Hematopoietic multipotent progenitor cell (in vitro differentiated cells): Measurements from ENCODE around the gene NVL. TPM values are rescaled to one million over a fixed set of nuclear protein-coding genes. Genes with fewer than 3 reads are reported as not detected.
A peak's percentile ranks its signal among the peaks of the same experiment; 100 is the strongest.
"Not testable (repeated sequence)": the region's sequence is repeated elsewhere in the genome, so short reads cannot be mapped to it uniquely, and the experiment has no call there.

Experiments
- DNase-seq, 3 donors: peaks; one replicate each; pipeline ENCODE4 v3.0.0-alpha.2; 2011 to 2015; ENCODE audit warnings: low read depth in 2 of 3, low spot score in 2 of 3
- total RNA-seq: library from RNA; depleted of rRNA; stranded (reverse); fragments of >200 nt; gene quantifications from one replicate; pipeline ENCODE4 v1.2.3, GENCODE V29; 2012

Gene NVL
- 10.2 TPM for total RNA-seq

DNA sequence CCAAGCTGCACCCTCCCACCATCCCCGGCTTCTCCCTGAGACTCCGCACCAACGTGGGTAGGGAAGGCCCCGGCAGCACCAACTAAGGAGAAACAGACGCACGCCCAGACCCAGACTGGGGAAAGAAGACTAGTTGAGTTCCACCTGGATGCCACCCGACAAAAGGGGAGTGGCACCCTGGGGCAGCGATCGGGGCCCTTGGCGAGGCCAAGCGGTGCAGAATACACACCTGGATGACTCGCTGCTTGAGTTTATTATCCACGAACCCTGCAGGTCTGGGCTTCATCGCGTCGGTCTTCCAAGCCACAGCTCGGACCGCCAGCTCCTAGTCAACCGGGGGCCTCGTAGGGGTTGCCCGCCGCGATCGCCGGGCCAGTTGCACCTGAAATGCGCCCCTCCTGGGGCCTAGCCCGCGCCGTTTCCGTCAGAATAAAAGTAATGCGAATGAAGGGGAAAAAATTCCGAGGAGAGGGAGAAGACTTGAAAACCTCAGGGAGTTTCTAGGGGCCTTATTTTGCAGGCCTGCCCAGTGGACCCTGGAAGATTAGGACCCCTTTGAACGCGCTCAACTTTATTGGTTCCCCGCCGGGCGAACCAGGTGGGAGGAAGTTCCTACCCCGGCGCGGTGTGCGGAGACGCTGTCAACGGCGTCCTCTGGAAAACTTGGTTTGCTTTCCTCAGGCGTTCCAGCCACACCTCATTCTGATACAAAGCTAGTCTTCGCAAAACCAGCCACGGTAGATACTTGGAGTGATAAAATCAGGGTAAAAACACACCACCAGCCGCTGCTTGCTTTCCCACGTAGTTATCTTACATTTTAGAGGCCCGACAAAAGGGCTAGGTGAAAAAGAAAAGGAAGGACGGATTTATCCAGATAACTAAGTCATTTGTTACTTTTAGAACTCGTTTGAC, at the start of gene NVL:
Gene NVL, minus strand, starts transcription at position 331 of the 912 bp plus-strand sequence. Its CDS starts 45 bp downstream, at position 286.
- DNase-seq, result peak; percentile 65 to 91 (median 86)

DNA sequence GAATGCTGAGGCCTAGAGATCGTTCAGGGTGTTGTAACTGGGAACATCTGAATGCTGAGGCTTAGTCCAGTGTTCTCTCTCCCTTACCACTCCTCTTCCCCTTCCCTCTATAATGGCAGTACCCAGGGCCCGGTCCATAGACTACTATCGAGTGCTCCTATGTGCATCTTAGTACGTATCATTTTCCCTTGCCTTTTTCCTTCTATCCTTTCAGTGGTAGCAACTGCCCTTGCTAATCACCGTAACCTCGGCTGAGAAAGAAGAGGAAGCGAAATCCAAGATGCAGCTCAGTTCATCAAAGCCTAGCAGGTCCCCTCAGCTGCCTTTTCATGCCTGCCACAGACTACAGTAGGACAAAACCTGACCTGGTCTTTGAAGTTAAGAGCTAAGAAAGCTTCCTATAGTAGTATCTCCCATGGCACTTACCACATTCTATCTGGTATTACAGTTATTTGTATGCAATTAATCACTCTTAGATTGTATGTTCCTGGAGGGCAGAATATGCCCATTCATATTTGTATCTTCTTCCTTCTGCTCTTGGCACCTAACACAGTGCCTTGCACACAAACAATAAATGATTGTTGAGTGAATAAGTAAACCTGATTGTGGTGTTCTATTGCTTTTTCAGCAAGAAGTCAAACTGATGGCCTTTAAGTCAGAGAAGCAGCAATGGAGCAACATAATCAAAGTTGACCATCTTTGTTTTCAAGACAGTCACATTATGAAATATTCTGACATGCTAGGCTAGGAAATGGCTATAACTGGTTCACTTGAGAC, 49.1 kb upstream of the NVL start:
- peak in 1 of 3 donors; percentile 9 for DNase-seq

DNA sequence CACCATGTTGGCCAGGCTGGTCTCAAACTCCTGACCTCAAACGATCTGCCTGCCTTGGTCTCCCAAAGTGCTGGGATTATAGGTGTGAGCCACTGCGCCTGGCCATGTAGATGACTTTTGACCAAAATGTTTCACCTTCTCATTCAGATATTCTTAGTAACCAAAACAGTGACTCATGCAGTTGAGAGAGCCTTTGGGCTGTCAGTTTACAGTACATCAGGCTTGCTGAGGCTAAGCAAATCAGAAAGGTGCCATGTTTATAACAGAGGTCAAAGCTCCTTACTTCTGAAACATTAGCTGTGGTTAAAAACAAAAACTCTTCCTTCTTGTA, 47.7 kb upstream of the NVL start:
- no peak for DNase-seq

DNA sequence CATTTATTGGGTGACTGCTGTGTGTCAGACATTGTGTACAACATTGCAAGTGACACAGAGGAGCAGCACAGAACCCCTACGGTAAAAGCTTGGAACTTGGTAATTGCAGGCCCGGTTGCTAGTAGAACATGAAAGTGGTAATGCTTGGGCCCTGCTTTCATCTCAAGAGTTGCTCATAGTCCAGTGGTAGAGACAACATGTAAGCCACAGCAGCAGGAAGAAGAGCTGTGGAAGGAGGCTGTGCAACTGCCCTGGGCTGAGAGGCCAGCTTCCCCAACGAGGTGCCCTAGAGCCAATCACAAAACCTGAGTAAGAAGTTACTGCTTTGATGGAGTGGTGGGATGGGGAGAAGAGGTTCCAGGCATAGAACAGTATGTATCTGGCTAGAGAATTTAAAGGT, 45.1 kb upstream of the NVL start:
- DNase-seq, result no peak

DNA sequence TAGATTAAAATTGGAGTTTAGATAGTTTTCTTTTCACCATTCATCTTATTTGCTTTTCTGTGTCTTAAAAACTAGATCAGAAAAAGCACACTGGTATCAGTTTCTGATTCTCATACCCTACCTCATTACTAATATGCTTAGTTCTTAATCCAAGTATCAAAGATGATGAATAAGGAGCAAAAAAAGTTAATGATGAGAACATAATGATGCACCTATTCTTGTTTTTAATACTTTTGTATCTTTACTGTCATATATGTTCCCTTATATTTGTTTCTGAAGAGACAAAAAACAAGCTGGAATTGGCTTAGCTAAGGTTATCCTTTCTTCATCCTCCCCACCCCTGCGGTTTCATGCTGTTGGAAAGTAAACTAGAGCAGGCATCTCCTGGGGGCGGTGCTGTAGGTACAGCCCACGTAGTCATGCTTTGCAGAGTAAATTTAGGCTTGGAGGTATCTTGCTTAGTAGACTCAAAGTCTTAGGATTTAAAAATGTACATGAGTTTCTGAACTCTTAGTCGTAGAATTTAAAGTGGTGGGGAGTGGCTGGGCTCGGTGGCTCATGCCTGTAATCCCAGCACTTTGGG, 43.1 kb upstream of the NVL start:
- DNase-seq, result no peak

DNA sequence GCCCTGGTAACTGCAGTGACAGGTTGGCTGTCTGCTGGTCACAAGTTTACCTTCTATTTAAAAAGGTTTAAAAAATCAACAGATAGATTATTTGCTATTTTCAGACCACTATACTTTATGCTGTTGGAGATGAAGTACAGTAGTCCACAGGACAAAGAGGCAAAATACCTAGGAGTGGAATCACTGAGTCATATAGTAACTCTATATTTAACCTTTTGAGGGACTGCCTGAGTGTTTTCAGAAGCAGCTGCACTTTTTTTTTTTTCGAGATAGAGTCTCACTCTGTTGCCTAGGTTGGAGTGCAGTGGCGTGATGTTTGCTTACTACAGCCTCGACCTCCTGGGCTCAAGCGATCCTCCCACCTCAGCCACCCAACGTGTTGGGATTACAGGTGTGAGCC, 38.4 kb upstream of the NVL start:
- DNase-seq, result no peak

DNA sequence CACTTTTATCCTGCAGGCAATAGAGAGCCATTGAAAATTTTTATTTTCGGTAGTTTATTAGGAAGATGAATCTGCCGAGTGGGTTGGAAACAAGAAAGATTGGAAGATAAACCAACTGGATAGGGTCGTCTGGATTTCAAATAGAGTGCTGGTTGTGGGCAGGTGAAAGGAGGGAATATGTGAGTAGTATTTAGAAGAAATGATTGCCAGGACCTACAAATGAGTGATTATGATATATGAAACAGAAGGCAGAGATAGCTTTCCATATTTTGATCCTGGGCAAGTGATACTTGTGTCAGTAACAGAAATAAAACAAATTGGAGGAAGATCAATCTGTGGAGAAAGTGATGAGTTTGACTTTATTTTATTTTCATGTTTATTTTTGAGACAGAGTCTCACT, 29.2 kb upstream of the NVL start:
- DNase-seq, result no peak

DNA sequence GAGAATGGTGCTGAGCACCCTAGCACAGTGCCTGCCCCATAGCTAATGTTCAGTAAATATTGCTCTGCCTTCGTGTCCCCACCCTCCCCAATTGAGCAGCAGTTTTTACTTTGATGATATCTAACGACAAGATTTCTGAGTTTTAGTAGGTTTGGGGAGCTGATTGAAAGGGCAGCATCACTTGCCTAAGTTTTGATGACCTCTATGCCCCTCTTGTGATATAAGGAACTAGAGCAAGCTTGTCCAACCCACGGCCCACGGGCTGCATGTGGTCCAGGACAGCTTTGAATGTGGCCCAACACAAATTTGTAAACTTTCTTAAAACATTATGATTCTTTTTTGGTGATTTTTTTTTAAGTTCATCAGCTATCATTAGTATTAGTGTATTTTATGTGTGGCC, 28.3 kb upstream of the NVL start:
- no peak for DNase-seq

DNA sequence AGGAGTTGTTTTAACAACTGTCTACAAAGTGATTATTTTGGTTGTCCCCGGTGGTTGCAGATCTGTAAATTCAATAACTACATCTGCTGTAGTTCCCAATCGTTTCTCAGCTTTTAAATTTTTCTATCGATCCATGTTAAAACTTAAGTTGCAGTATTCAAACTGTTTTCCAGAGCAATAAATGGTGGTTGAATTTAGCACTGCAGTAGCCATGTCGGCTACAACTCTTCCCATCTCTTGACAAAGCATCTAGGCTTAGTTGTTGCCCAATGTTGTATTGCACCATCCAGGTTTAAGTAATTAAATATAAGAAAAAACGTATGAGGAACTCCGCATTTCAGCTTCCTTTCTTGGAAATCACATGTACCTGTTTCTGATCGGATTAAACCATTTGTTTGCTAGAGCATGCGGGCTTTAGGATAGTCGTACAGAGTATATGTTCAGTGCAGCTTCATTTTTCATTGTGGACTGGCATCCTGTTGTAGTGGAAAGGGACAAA, 27.7 kb upstream of the NVL start:
- peak in 1 of 3 donors; percentile 29 for DNase-seq

DNA sequence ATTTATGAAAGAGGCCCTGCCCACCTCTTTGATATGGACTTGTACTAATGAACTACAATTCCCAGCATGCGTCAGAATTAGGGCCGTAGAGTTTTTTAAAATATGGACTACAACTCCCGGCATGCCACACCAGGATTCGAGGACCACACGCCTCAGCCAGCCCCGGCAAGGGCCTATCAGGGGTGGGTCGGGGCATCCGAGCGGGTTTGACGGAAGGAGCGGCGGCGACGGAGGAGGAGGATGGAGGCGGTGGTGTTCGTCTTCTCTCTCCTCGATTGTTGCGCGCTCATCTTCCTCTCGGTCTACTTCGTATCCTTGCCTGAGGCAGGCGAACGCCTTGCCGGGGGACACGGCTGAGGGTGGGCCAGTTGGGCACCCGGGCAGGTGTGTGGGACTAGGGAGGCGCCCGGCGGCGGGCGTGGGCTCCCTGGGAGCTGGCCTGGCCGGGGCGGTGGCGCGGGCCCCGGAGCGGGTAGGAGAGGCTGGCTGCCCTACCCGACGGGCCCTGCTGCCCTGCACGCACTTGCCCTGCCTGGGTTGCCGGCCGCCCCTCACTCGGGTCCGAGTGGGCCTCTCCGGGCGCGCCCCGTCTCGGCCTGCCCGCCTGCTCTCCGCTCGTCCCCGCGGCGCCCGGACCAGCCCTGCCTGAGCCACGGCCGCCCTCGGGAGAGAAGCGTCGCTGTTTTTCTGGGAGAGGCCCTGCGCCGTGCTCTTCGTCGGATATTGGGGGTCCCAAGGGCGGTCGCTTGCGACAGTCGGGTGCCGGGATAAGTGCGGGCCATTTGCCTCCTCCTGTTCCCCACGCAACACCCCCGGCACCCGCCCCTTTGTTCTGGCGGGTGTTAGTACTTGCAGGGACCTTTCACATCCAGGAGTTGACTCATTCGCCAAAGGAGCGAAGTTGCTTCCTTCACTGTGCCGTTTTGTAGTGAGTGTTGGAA, 27.0 kb upstream of the NVL start, which contains the start of gene CNIH4:
Gene CNIH4, plus strand, starts transcription at position 195 of the 941 bp plus-strand sequence. Its CDS starts 46 bp downstream, at position 241.
- peak; percentile 74 to 96 (median 93) for DNase-seq

DNA sequence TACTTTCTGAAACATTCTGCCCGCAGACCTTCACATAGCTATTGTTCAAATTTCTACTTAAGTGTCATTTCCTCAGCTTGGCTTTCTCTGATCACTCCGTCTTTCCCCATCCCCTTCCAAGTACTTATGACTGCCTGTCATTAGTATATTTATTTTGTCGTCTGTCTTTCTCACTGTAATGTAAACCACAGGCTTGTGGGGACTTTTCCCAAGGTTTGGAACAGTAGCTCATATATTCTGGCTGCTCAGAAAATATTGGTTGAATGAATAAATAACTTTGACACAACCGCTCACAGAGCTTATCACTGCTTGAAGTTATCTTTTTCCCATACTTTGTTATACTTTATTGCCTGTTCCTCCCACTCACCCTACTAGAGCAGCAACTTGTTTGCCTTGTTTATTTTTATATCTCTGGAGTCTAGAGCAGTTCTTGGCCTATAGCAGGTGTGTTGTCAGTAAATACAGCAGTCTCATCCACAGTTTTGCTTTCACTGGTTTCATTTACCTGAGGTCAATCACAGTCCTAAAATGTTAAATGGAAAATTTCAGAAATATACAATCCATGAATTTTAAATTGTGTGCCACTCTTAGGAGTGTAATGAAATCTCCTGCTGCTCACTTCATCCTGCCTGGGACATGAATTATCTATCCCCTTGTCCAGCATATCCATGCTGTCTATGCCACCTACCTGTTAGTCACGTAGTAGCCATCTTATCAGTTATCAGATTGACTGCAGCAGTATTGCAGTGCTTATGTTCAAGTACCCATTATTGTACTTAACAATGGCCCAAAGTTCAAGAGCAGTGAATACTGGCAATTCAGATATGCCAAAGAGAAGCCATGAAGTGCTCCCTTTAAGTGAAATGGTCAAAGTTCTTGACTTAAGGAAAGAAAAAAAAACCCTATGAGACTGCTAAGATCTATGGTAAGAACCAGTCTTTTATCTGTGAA, 24.3 kb upstream of the NVL start:
- DNase-seq, result no peak

DNA sequence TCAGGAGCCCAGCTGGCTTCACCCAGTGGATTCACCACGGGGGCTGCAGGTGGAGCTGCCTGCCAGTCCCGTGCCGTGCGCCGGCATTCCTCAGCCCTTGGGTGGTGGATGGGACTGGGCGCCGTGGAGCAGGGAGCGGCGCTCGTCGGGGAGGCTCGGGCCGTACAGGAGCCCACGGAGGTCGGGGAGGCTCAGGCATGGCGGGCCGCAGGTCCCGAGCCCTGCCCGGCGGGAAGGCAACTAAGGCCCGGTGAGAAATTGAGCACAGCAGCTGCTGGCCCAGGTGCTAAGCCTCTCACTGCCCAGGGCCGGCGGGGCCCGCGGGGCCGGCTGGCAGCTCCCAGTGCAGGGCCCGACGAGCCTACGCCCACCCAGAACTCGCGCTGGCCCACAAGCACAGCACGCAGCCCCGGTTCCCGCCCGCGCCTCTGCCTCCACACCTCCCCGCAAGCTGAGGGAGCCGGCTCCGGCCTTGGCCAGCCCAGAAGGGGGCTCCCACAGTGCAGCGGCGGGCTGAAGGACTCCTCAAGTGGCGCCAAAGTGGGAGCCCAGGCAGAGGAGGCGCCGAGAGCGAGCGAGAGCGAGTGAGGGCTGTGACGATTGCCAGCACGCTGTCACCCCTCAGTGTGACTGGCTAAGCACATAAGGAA, 22.6 kb upstream of the NVL start:
- not testable (repeated sequence) for DNase-seq

DNA sequence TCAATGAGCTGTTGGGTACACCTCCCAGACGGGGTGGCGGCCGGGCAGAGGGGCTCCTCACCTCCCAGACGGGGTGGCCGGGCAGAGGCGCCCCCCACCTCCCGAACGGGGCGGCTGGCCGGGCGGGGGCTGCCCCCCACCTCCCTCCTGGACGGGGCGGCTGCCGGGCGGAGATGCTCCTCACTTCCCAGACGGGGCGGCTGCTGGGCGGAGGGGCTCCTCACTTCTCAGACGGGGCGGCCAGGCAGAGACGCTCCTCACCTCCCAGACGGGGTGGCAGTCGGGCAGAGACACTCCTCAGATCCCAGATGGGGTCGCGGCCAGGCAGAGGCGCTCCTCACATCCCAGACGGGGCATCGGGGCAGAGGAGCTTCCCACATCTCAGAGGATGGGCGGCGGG, 19.7 kb upstream of the NVL start:
- DNase-seq, result not testable (repeated sequence)

DNA sequence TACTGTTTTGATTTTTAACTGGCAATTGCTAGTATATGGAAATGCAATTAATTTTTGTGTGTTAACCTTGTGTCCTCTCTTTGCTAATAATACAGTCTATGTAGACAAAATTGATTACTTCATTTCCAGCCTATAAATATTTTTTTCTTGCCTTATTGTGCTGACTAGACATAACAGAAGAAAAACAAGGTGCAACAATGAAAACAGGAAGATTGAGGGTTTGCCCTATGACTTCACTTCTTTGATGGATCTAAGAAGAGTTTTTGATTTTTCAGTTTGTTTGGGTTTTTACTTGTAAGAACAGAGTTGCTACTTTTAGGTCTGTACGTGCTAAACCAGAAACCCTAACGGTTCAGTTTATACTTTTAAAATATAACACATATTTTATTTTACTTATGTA, 18.2 kb upstream of the NVL start:
- no peak for DNase-seq

DNA sequence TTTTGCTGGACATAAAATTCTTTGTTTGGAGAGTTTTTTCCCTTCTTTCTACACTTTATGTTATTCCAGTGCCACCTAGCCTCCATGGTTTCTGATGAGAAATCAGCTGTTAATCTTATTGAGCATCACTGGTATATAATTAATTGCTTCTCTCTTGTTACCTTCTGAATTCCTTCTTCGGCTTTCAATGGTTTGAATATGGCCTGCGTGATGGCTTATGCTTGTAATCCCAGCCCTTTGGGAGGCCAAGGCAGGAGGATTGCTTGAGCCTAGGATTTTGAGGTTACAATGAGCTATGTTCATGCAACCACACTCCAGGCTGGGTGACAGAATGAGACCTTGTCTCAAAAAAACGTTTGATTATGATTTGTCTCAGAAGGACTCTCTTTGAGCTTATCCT, 13.7 kb upstream of the NVL start:
- DNase-seq, result peak in 1 of 3 donors; percentile 57

DNA sequence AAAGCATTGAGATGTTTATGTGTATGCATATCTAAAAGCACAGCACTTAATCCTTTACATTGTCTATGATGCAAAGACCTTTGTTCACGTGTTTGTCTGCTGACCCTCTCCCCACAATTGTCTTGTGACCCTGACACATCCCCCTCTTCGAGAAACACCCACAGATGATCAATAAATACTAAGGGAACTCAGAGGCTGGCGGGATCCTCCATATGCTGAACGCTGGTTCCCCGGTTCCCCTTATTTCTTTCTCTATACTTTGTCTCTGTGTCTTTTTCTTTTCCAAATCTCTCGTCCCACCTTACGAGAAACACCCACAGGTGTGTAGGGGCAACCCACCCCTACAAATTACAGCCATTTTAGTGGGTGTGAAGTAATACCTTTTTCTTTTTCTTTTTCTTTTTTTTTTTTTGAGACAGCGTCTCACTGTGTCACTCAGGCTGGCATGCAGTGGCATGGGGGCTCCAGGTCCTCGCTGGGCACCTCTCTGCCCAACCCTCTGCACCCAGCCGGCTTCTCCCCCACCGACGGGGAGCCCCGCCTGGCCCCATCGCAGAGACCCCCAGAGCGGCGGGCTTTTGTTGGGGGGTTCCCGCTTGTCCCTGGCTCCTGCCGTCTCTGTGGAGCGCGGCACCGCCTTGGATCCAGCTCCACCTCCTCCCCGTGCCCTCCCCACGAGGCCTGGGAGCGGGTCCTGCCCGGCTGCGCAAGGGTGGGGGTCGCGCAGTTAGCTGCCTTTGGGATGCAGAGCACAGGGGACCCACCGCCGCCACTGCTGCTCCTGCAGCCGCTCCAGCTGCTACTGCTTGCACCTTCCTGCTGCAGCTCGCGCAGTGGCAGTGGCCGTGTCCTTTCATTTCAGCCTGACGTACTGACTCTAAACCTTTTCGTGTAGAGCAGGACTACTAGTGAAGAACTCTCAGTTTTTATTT, 10.7 kb upstream of the NVL start:
- DNase-seq, result peak in 1 of 3 donors; percentile 12

DNA sequence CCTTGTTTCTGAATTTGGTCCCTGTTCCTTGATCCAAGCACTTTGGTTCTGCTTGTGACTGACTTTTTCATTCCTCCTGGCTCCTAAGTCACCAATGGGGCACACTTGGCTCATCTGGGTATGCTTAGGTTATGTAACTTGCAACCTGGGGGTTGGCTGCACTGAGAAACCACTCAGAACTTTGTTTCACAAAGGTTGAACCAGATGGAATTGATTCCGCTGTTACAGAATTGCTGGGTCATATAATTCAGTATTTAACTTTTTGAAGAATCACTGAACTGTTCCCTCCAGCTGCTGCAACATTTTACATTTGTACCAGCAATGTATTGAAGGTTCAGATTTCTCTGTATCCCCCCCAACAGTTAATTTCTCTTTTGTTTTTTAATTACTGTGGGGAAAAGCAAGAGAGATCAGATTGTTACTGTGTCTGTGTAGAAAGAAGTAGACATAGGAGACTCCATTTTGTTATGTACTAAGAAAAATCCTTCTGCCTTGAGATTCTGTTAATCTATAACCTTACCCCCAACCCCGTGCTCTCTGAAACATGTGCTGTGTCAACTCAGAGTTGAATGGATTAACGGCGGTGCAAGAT, 9.6 kb upstream of the NVL start:
- no peak for DNase-seq
